IMR-90 (cell line): Measurements from ENCODE around the gene ARSJ. TPM values are rescaled to one million over a fixed set of nuclear protein-coding genes. Genes with fewer than 3 reads are reported as not detected.

Source experiments
- ATAC-seq: fragments of 200-7000 bp; cut with Tn5 transposase; 2 replicates; pipeline ENCODE4 v1.9.1; 2020; ENCODE audit warnings: low read depth, mild to moderate bottlenecking, moderate library complexity
- BruUV-seq: library from RNA; stranded (reverse); fragments of 400-500 nt; replicated peaks from 2 replicates; lab custom pipeline; 2021; lab: Mats Ljungman, UMichigan
- CTCF ChIA-PET: fragments of 300-600 bp; formaldehyde crosslinking; extraction: SDS; loops from one replicate; lab custom pipeline; 2021; ENCODE audit warnings: antibody characterized with exemption; lab: Yijun Ruan, JAX
- POLR2A ChIA-PET: fragments of 300-600 bp; sonication (Branson Sonifier 250); formaldehyde crosslinking; loops from one replicate; lab custom pipeline; 2022; ENCODE audit warnings: antibody characterized with exemption; ENCODE audit not compliant: unreplicated experiment; lab: Charles Lee
- DNase-seq: peaks from one replicate; pipeline ENCODE4 v3.0.0; 2013
- H2AFZ ChIP-seq: replicated peaks from 2 replicates; pipeline ENCODE3; 2013; ENCODE audit warnings: low read length, mild to moderate bottlenecking; ENCODE audit not compliant: poor library complexity
- H2AK5ac ChIP-seq: 2 replicates; pipeline ENCODE4 v1.6.1; 2013; ENCODE audit warnings: low read depth, low read length, inconsistent platforms
- H2AK9ac ChIP-seq: replicated peaks from 2 replicates; pipeline ENCODE3; 2013; ENCODE audit warnings: mild to moderate bottlenecking, low read depth, low read length, moderate library complexity; ENCODE audit not compliant: poor library complexity
- H2BK120ac ChIP-seq: 2 replicates; pipeline ENCODE4 v1.6.1; 2013; ENCODE audit warnings: low read depth, low read length, inconsistent platforms
- H2BK15ac ChIP-seq: 3 replicates; pipeline ENCODE4 v1.6.1; 2013; ENCODE audit warnings: low read depth, low read length, inconsistent platforms
- H2BK20ac ChIP-seq: 2 replicates; pipeline ENCODE4 v1.6.1; 2013; ENCODE audit warnings: low read depth, mild to moderate bottlenecking, inconsistent platforms, low read length, moderate library complexity
- H2BK5ac ChIP-seq: 2 replicates; pipeline ENCODE4 v1.6.1; 2013; ENCODE audit warnings: mild to moderate bottlenecking, low read depth, low read length, inconsistent platforms; ENCODE audit not compliant: poor library complexity, severe bottlenecking
- H3K14ac ChIP-seq: replicated peaks from 2 replicates; pipeline ENCODE4 v1.6.1; 2013; ENCODE audit warnings: low read depth, low read length, inconsistent platforms
- H3K18ac ChIP-seq: 2 replicates; pipeline ENCODE4 v1.6.1; 2013; ENCODE audit warnings: low read depth, low read length, control low read depth
- H3K23ac ChIP-seq: 2 replicates; pipeline ENCODE4 v1.6.1; 2013; ENCODE audit warnings: low read depth, low read length, inconsistent platforms
- H3K27ac ChIP-seq: 2 replicates; pipeline ENCODE4 v1.5.1; 2013; ENCODE audit warnings: mild to moderate bottlenecking, control low read depth, low read length; ENCODE audit not compliant: insufficient read depth
- H3K27me3 ChIP-seq: 2 replicates; pipeline ENCODE4 v1.6.1; 2013; ENCODE audit warnings: low read length; ENCODE audit not compliant: control insufficient read depth, insufficient read depth
- H3K36me3 ChIP-seq: 2 replicates; pipeline ENCODE4 v1.6.1; 2013; ENCODE audit warnings: low read length, mixed read lengths; ENCODE audit not compliant: control insufficient read depth, insufficient read depth
- H3K4ac ChIP-seq: 2 replicates; pipeline ENCODE4 v1.6.1; 2013; ENCODE audit warnings: low read depth, low read length, inconsistent platforms
- H3K4me1 ChIP-seq: 2 replicates; pipeline ENCODE4 v1.6.1; 2013; ENCODE audit warnings: low read length, mixed read lengths; ENCODE audit not compliant: control insufficient read depth, insufficient read depth
- H3K4me2 ChIP-seq: 2 replicates; pipeline ENCODE4 v1.6.1; 2013; ENCODE audit warnings: low read depth, mild to moderate bottlenecking, control low read depth, low read length, moderate library complexity
- H3K4me3 ChIP-seq: 2 replicates; pipeline ENCODE4 v1.5.1; 2013; ENCODE audit warnings: low read depth, mild to moderate bottlenecking, control low read depth, low read length, moderate library complexity; ENCODE audit not compliant: insufficient read depth
- H3K56ac ChIP-seq: 2 replicates; pipeline ENCODE4 v1.6.1; 2013; ENCODE audit warnings: low read length, inconsistent platforms; ENCODE audit not compliant: insufficient read depth; ENCODE audit errors: extremely low read depth
- H3K79me1 ChIP-seq, 2 experiments: 2 replicates each; pipeline ENCODE4 v1.6.1; 2013; ENCODE audit warnings: low read length in 2 of 2, inconsistent platforms in 1 of 2, low read depth in 1 of 2
- H3K9ac ChIP-seq: 2 replicates; pipeline ENCODE4 v1.6.1; 2013; ENCODE audit warnings: low read depth, low read length, control low read depth
- H3K9me1 ChIP-seq: 2 replicates; pipeline ENCODE4 v1.6.1; 2013; ENCODE audit warnings: low read length, inconsistent platforms; ENCODE audit not compliant: insufficient read depth
- H3K9me3 ChIP-seq: 2 replicates; pipeline ENCODE4 v1.6.1; 2013; ENCODE audit warnings: low read length; ENCODE audit not compliant: control insufficient read depth, insufficient read depth
- H4K20me1 ChIP-seq: 2 replicates; pipeline ENCODE4 v1.6.1; 2013; ENCODE audit warnings: low read length, inconsistent platforms; ENCODE audit not compliant: insufficient read depth
- H4K5ac ChIP-seq: 2 replicates; pipeline ENCODE4 v1.6.1; 2013; ENCODE audit warnings: mild to moderate bottlenecking, low read depth, low read length, control low read depth
- H4K8ac ChIP-seq, 2 experiments: 2 replicates each; pipeline ENCODE4 v1.6.1; 2013; ENCODE audit warnings: low read depth in 2 of 2, low read length in 2 of 2, control low read depth in 1 of 2, inconsistent platforms in 1 of 2
- H4K91ac ChIP-seq: 2 replicates; pipeline ENCODE4 v1.6.1; 2013; ENCODE audit warnings: low read depth, low read length, inconsistent platforms; ENCODE audit not compliant: insufficient read depth
- CEBPB ChIP-seq: IDR thresholded peaks from 2 replicates; pipeline ENCODE4 v1.6.1; 2012; ENCODE audit warnings: low read depth, low read length, improper control_type of control experiment
- MAZ ChIP-seq: IDR thresholded peaks from 2 replicates; pipeline ENCODE4 v1.6.1; 2012; ENCODE audit warnings: low read depth, mild to moderate bottlenecking, low read length, improper control_type of control experiment, moderate library complexity, borderline replicate concordance
- RCOR1 ChIP-seq: IDR thresholded peaks from 2 replicates; pipeline ENCODE4 v1.6.1; 2012; ENCODE audit warnings: mild to moderate bottlenecking, low read length, improper control_type of control experiment; ENCODE audit not compliant: insufficient replicate concordance
- WGBS, 2 experiments: methylation state at CpG; one replicate each; pipeline versions ENCODE4 v1.1.5 to v1.1.7; 2013; ENCODE audit warnings: missing lambda C conversion rate in 2 of 2; ENCODE audit not compliant: insufficient read length in 1 of 2; ENCODE audit errors: extremely low coverage in 2 of 2; 5-methylcytosine and 5-hydroxymethylcytosine counted together
- dilution Hi-C: fragments of 300-500 bp; cut with HindIII; formaldehyde crosslinking; loops from one replicate; pipeline ENCODE4 v1.14.3; 2018; ENCODE audit warnings: low sequenced_read_pairs; ENCODE audit not compliant: unreplicated experiment
- in situ Hi-C: fragments of 300-500 bp; cut with MboI; formaldehyde crosslinking; loops from 3 replicates; pipeline ENCODE4 v1.14.3; 2019; ENCODE audit warnings: low sequenced_read_pairs, inconsistent platforms, mixed read lengths
- intact Hi-C: fragments of 100-400 bp; cut with micrococcal nuclease; formaldehyde crosslinking; loops from 2 replicates; pipeline ENCODE4 v1.10.0; 2022
- polyA plus RNA-seq, 3 experiments: library from polyadenylated mRNA; depleted of rRNA; stranded (reverse); fragments of >200 nt; gene quantifications; 2 replicates each; pipeline ENCODE4 v1.2.3, GENCODE V29; 2012; ENCODE audit warnings: low replicate concordance in 1 of 3
- total RNA-seq: library from RNA; depleted of rRNA; stranded (reverse); fragments of >200 nt; gene quantifications from 2 replicates; pipeline ENCODE4 v1.2.3, GENCODE V29; 2012

Gene ARSJ
- total and polyA plus RNA-seq, 2 of the 4 experiments (the other 2 are of a cell fraction): 47.7 to 143 TPM

DNA sequence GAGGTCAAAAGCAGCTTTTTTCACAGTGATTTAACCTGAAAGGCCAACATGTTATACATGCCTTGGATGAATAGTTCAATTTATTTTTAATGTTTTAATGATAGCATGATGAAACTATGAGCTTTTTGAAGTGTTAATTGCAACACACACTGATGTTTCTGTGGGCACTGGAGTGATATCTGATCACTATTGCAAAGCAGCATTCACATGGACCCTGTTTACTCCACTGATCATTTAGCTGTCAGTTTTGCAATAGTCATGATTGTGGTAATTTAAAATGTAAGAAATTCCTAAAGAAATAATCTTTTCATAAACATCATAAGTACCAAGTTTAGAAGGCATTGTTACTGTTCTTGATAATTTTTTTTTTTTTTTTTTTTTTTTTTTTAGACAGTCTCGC lies 74.1 kb downstream of the ARSJ start:
- H3K9me1 ChIP-seq: peaks cover 7% of the 10 kb centered on the region
- no peak overlapping the region for H2AK9ac ChIP-seq
- no peak overlapping the region for H2AK5ac ChIP-seq
- no peak overlapping the region for H4K91ac ChIP-seq
- no peak overlapping the region for H2AFZ ChIP-seq
- DNase-seq (no peak), ATAC-seq (no peak; the same call in 1 of the 2 replicates)
- H3K4ac ChIP-seq: no peak overlapping the region
- H3K4me2 ChIP-seq: no peak overlapping the region
- no peak overlapping the region for H2BK5ac ChIP-seq
- no peaks in the 10 kb centered on the region; the same call in 1 of the 2 replicates for H4K20me1 ChIP-seq
- H3K9ac ChIP-seq: no peak overlapping the region
- TF ChIP-seq CEBPB (0 out of 2 replicates have a peak, but pooled peaks have one; percentile 22), MAZ (no peak), RCOR1 (no peak)
- peaks cover 3% of the 10 kb centered on the region for H3K4me1 ChIP-seq
- ChIA-PET POLR2A (no interaction called here), CTCF (no interaction called here)
- no peak overlapping the region for H2BK20ac ChIP-seq
- peaks cover 24% of the 10 kb centered on the region for H3K36me3 ChIP-seq
- H4K8ac ChIP-seq: no peak overlapping the region
- intact Hi-C loops: loop anchor here (10.0 kb wide), 1 partner anchor 470 kb away; no protein-coding TSS in a partner anchor
- H3K27ac ChIP-seq: no peak overlapping the region
- no peak overlapping the region for H3K4me3 ChIP-seq
- H2BK120ac ChIP-seq: no peak overlapping the region
- dilution Hi-C loops: no loop called here
- no peak overlapping the region for H3K18ac ChIP-seq
- no peak overlapping the region for H3K56ac ChIP-seq
- BruUV-seq: no TSS peak
- in situ Hi-C loops: no loop called here
- H3K14ac ChIP-seq: no peak overlapping the region
- H3K27me3 ChIP-seq: no peaks in the 10 kb centered on the region
- no peak overlapping the region for H3K23ac ChIP-seq
- no CpG with 5 or more reads among the region's 1 CpG for WGBS, 2 experiments
- H4K5ac ChIP-seq: no peak overlapping the region
- no peak overlapping the region for H2BK15ac ChIP-seq
- H3K79me1 ChIP-seq: peaks cover 19 to 47% of the 10 kb centered on the region in 2 experiments
- no peaks in the 10 kb centered on the region for H3K9me3 ChIP-seq
